Glutamatergic neuron (in vitro differentiated cells): Measurements from ENCODE around the gene ALKBH4. TPM values are rescaled to one million over a fixed set of nuclear protein-coding genes. Genes with fewer than 3 reads are reported as not detected.

Source experiments
- DNase-seq: peaks from one replicate; pipeline ENCODE4 v3.0.0; 2022
- H3K27ac Mint-ChIP-seq: one replicate; pipeline ENCODE4 v1.8.0; 2020; ENCODE audit warnings: mild to moderate bottlenecking, mixed read lengths, inconsistent platforms; ENCODE audit not compliant: unreplicated experiment
- H3K27me3 Mint-ChIP-seq: one replicate; pipeline ENCODE4 v1.8.0; 2020; ENCODE audit warnings: mild to moderate bottlenecking, moderate library complexity, mixed read lengths, inconsistent platforms; ENCODE audit not compliant: unreplicated experiment
- H3K36me3 Mint-ChIP-seq: one replicate; pipeline ENCODE4 v1.8.0; 2020; ENCODE audit warnings: mild to moderate bottlenecking, mixed read lengths, inconsistent platforms; ENCODE audit not compliant: unreplicated experiment
- H3K4me1 Mint-ChIP-seq: one replicate; pipeline ENCODE4 v1.8.0; 2020; ENCODE audit warnings: mild to moderate bottlenecking, low read depth, mixed read lengths, inconsistent platforms; ENCODE audit not compliant: unreplicated experiment
- H3K4me3 Mint-ChIP-seq: one replicate; pipeline ENCODE4 v1.8.0; 2020; ENCODE audit warnings: mild to moderate bottlenecking, mixed read lengths, inconsistent platforms; ENCODE audit not compliant: unreplicated experiment
- H3K9me3 Mint-ChIP-seq: one replicate; pipeline ENCODE4 v1.8.0; 2020; ENCODE audit warnings: mild to moderate bottlenecking, moderate library complexity, mixed read lengths, inconsistent platforms; ENCODE audit not compliant: unreplicated experiment
- total RNA-seq: library from RNA; stranded (reverse); fragmentation: NEBNext Ultra II Directional; extraction: Animal tissue kit (Norgen Biotek cat#: 25700); gene quantifications from one replicate; pipeline ENCODE4 v1.2.1, GENCODE V29; 2021; ENCODE audit not compliant: unreplicated experiment
- TF ChIP-seq, protein P1 (sequence below): fragments of 200-600 bp; sonication (generic); IDR thresholded peaks from one replicate; pipeline ENCODE4 v1.5.0; 2021; ENCODE audit not compliant: partially characterized antibody, unreplicated experiment

Gene ALKBH4
- total RNA-seq, 1 donor from 2014 or later, result 9.8 TPM

- H3K27me3 Mint-ChIP-seq, result peaks cover 13% of the 10 kb centered on the region
- no peak for DNase-seq
- peaks cover 17% of the 10 kb centered on the region for H3K4me1 Mint-ChIP-seq
- TF ChIP-seq, protein P1, sequence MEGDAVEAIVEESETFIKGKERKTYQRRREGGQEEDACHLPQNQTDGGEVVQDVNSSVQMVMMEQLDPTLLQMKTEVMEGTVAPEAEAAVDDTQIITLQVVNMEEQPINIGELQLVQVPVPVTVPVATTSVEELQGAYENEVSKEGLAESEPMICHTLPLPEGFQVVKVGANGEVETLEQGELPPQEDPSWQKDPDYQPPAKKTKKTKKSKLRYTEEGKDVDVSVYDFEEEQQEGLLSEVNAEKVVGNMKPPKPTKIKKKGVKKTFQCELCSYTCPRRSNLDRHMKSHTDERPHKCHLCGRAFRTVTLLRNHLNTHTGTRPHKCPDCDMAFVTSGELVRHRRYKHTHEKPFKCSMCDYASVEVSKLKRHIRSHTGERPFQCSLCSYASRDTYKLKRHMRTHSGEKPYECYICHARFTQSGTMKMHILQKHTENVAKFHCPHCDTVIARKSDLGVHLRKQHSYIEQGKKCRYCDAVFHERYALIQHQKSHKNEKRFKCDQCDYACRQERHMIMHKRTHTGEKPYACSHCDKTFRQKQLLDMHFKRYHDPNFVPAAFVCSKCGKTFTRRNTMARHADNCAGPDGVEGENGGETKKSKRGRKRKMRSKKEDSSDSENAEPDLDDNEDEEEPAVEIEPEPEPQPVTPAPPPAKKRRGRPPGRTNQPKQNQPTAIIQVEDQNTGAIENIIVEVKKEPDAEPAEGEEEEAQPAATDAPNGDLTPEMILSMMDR, result no peak
- H3K27ac Mint-ChIP-seq, result no peak overlapping the region
- H3K4me3 Mint-ChIP-seq, result peak overlapping the region; percentile 64
- H3K36me3 Mint-ChIP-seq, result no peaks in the 10 kb centered on the region
- peaks cover 7% of the 10 kb centered on the region for H3K9me3 Mint-ChIP-seq
These were observed 32.0 kb downstream of the ALKBH4 start for GRCh38 chr7:102432442-102433218.

- H3K4me1 Mint-ChIP-seq, result peaks cover 17% of the 10 kb centered on the region
- H3K4me3 Mint-ChIP-seq, result peak overlapping the region; percentile 23
- H3K36me3 Mint-ChIP-seq, result no peaks in the 10 kb centered on the region
- peaks cover 13% of the 10 kb centered on the region for H3K27me3 Mint-ChIP-seq
- DNase-seq, result peak; percentile 63
- TF ChIP-seq, protein P1, result no peak
- peaks cover 7% of the 10 kb centered on the region for H3K9me3 Mint-ChIP-seq
- peak overlapping the region; percentile 52 for H3K27ac Mint-ChIP-seq
These were observed 32.9 kb downstream of the ALKBH4 start for GRCh38 chr7:102431617-102432298.

GRCh38 chr7:102429141-102429899 is 35.3 kb downstream of the ALKBH4 start:
- H3K27ac Mint-ChIP-seq, result peak overlapping the region; percentile 23
- H3K36me3 Mint-ChIP-seq, result no peaks in the 10 kb centered on the region
- no peak overlapping the region for H3K4me3 Mint-ChIP-seq
- peaks cover 28% of the 10 kb centered on the region for H3K4me1 Mint-ChIP-seq
- TF ChIP-seq, protein P1, result no peak
- peaks cover 18% of the 10 kb centered on the region for H3K27me3 Mint-ChIP-seq
- H3K9me3 Mint-ChIP-seq, result peaks cover 21% of the 10 kb centered on the region
- DNase-seq, result no peak

DNA sequence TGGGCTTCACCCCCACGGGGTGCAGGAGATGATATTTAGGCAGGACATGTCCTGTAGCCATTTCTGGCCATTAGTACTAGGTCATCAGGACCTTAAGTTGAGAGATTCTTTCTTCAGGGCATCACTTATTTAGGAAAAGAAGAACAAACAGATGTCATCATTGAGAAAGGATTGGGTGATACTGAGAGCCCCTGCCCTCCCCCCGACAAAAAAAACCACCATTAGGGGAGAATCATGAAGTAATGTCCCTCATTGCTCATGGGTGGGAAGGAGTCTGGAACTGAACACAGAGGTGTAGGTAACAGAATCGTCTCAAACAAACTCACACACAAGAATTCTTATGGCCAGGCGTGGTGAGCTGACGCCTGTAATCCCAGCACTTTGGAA is 37.7 kb downstream of the ALKBH4 start:
- peak overlapping the region; percentile 55 for H3K4me3 Mint-ChIP-seq
- no peaks in the 10 kb centered on the region for H3K36me3 Mint-ChIP-seq
- H3K4me1 Mint-ChIP-seq, result peaks cover 33% of the 10 kb centered on the region
- H3K27ac Mint-ChIP-seq, result no peak overlapping the region
- peaks cover 18% of the 10 kb centered on the region for H3K27me3 Mint-ChIP-seq
- no peak for DNase-seq
- H3K9me3 Mint-ChIP-seq, result peaks cover 29% of the 10 kb centered on the region
- TF ChIP-seq, protein P1, result no peak
